ENCODE results near the gene ARPC1B.
"Not testable (repeated sequence)": the region's sequence is repeated elsewhere in the genome, so short reads cannot be mapped to it uniquely, and the experiment has no call there.

Gene ARPC1B

GRCh38 chr7:99418260-99418659, 43.7 kb downstream of the ARPC1B start:
- DNase-seq = no peak

DNA sequence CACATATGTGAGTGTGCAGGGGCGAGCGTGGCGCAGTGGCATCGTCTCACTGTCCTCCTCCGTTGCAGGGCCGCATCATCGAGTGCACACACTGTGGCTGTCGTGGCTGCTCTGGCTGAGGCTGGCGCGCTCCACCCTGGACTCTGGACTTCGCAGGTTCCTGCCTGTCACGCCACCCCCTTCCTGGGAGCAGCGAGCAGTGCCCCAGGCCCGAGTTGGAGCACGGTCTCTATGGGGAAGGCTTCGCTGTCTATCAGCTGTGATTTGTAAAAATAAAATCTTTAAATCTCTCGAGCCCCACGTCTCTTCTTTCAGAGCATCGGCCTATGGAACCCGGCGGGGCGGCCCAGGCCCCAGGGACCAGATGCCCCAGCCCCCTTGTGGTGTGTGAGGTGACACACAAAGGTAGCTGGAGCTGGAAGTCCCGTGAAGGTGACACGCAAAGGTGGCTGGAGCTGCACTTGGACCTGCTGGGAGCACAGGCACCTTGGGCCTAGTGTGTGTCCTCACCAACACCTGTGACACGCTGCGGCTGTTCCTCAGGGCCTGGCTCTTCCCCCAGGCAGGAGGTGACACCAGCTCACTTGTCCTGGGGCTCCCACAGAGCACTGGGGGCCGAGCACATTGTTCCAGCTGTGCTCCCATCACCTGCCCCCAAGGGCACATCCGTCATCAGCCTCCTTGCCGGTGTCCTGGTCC, 44.9 kb downstream of the ARPC1B start:
- DNase-seq = no peak

- DNase-seq = no peak
Measured at GRCh38 chr7:99420213-99420612, 45.7 kb downstream of the ARPC1B start.

DNA sequence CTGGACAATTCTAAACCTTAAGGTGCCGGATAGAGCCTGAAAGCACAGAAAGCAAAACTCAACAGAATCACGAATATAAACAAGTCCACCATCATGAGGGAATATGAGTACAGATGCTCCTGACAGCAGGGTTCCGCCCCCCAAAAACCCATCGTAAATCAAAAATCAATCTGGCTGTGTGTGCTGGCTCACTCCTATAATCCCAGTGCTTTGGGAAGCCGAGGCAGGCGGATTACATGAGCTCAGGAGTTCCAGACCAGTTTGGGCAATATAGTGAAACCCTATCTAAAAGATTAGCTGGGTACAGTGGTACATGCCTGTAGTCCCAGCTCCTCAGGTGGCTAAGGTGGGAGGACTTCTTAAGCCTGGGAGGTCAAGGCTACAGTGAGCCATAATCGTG, 46.5 kb downstream of the ARPC1B start:
- DNase-seq = no peak

DNA sequence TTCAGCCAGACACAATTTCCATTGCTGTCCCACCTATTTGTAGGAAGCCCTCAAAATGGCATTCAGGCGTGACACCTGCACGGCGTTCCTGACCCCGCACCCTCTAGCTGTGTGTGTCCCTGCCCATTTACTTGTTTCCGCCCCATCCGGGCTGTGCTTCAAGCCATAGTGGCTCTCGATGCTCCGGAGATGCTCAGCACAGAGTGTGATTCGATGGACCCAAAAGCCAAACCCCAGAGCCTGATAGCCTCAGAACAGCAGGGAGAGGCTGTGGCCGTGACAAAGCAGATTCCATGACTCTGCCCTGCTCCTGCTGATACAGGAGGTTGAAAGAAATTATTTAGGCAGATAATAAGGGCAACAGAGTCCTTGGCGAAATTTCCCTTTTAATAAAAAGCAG, 47.7 kb downstream of the ARPC1B start:
- DNase-seq = peak; percentile 56

- peak; percentile 19 for DNase-seq
Measured at GRCh38 chr7:99422625-99423024, 48.1 kb downstream of the ARPC1B start.

GRCh38 chr7:99424932-99425730, 50.6 kb downstream of the ARPC1B start:
- no peak for DNase-seq

- DNase-seq = no peak
Measured at GRCh38 chr7:99428972-99429566, 54.5 kb downstream of the ARPC1B start.

DNA sequence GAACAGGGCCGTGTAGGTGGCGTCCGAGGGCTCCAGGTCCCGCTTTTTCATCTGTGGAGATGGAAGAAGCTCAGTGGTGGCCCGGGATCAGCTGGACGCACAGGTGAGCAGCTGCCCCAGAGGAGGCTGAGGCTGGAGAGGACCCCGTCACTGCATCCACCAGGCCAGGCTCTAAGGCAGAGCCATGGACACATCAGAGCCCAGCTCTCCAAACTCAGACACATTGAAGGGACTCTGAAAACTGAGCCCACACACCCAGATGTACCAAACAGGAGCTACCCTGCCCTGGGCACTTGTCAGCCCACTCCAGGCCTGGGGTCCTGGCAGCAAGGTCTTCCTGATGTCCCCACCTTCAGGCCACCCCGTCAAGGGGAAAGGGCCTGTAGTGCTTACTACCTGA, 55.2 kb downstream of the ARPC1B start:
- no peak for DNase-seq

DNA sequence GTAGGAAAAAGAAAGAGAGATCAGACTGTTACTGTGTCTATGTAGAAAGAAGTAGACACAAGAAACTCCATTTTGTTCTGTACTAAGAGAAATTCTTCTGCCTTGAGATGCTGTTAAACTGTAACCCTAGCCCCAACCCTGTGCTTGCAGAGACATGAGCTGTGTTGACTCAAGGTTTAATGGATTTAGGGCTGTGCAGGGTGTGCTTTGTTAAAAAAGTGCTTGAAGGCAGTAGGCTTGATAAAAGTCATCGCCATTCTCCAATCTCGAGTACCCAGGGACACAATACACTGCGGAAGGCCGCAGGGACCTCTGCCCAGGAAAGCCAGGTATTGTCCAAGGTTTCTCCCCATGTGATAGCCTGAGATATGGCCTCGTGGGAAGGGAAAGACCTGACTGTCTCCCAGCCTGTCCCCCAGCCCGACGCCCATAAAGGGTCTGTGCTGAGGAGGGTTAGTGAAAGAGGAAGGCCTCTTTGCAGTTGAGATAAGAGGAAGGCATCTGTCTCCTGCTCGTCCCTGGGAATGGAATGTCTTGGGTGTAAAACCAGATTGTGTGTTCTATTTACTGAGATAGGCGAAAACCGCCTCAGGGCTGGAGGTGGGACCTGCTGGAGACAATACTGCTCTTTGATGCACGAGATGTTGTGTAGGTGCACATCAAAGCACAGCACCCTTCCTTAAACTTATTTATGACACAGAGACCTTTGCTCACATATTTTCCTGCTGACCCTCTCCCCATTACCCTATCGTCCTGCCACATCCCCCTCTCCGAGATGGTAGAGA, 57.4 kb downstream of the ARPC1B start:
- not testable (repeated sequence) for DNase-seq

DNA sequence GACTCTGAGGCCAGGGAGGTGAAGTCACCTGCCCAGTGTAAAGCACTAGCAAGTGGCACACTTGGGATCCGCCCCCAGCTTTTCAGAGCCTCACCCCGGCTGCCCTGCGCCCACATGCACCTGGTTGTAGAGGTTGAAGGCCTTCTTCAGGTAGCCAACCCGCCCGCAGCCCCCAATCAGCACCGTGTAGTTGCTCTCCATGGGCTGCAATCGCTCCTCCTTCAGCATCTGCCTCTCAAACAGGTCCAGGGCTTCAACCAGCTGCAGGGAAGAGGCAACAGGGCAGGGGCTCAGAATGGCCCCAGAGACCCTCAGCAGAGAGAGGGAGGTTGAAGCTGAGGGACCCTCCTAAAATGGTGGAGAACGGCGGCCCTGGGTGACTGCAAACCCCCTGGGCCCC, 58.6 kb downstream of the ARPC1B start:
- DNase-seq = no peak

- no peak for DNase-seq
Measured at GRCh38 chr7:99437946-99438572, 63.5 kb downstream of the ARPC1B start.

DNA sequence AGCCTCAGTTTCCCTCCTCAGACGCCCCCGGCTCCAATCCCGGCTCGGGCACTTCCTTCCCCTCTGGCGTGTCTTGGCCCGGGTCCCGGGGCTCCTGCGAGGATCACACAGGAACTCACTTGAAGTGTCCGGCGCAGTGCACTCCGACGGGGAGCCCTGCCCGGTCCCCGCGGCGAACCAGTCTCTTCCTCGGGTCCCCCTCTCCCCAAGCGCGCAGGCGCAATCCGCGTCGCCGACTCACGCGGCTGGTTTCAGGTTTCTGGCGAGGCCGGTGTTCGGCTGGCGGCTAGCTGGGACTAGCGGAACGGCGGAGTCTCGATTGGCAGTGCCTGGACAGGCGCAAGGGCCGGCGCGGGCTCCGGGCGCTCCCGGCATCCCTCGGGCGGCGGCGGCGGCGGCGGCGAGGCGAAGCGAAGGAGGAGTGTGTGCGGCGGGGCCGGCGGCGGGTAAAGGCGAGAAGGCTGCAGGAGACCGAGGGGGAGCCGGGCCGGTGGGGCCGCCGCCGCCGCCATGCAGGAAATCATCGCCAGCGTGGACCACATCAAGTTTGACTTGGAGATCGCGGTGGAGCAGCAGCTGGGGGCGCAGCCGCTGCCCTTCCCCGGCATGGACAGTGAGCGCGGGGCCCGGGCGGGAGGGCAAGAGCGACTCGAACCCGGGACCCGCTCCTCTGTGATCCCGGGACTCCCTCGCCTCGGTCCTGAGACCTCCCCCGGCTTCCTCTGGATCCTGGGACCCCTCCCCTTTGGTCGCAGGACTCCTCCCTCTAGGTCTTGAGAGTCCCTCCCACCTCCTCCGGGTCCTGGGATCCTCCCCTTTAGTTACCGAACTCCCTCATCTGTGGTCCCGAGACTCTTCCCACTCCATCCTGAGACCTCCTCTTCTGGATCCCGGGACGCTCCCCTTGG, 64.3 kb downstream of the ARPC1B start, which contains the start of the genes CPSF4 and PTCD1:
CPSF4 (plus strand) TSS at position 371 of the 908 bp plus-strand sequence; CDS start at position 511, 140 bp downstream.
PTCD1 (minus strand) TSS at position 226 of the 908 bp plus-strand sequence. CDS start 3,556 bp downstream, outside the sequence.
- peak; percentile 47 for DNase-seq

DNA sequence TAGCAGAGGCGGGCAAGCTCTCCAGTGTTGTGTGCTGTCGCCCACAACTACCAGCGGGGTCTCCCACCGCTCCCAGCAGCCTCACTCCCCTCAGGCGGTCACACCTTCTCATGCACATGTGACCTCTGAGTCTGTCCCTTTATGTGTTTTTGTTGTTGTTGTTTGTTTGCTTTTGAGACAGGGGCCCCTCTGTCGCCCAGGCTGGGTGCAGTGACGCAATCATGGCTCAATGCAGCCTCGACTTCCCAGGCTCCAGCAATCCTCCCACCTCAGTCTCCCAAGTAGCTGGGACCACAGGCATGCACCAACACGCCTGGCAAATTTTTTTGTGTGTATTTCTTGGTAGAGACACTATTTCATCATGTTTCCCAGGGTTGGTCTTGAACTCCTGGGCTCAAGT, 65.7 kb downstream of the ARPC1B start:
- DNase-seq = no peak
